ENCODE measurements around the gene NEK10.

DNA sequence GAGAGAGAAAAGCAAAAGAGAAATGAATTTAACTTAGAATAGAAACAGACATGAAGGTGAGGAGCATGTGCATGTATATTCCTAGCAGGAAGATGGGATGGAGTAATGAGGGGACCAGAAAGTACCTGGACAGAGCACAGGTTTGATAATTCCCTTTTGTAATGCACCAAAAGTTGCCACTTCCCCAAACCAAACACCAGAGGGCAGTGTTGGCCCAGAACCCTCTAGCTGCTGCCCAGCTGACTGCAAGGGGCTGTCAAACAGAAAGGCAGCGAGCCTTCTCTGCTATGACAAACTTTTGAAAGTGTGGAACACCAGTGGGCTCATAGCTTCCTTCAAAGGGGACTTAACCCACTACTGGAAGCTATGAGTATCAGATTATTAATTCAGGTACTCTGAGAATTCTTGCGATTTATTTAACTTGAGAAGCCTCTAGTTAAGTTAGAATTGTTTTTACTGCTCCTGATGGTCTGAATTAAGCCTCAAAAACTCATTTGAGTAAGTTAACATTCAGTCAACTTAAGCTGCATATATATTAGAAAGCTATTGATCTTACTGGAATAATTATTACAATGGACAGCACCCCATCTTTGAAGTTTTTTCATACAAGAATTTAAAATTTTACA is 234.9 kb downstream of the NEK10 start:
- peak; percentile 94 for TF ChIP-seq CTCF (IDR thresholded peaks at IDR 0.05)
- TF ChIP-seq EZH2 (IDR thresholded peaks at IDR 0.05; ENCODE audit: borderline replicate concordance, insufficient read depth, low read depth, low read length, poor library complexity, severe bottlenecking): no peak

Measured in B cell (primary cell).